NCI-H2081 treated with DMSO at 0.1 percent for 48 hours (cell line): ENCODE measurements around the gene BPIFB2.

Source experiments
- DNase-seq: peaks from one replicate; lab custom pipeline; 2025; lab: John Stamatoyannopoulos, UW

Gene BPIFB2

DNA sequence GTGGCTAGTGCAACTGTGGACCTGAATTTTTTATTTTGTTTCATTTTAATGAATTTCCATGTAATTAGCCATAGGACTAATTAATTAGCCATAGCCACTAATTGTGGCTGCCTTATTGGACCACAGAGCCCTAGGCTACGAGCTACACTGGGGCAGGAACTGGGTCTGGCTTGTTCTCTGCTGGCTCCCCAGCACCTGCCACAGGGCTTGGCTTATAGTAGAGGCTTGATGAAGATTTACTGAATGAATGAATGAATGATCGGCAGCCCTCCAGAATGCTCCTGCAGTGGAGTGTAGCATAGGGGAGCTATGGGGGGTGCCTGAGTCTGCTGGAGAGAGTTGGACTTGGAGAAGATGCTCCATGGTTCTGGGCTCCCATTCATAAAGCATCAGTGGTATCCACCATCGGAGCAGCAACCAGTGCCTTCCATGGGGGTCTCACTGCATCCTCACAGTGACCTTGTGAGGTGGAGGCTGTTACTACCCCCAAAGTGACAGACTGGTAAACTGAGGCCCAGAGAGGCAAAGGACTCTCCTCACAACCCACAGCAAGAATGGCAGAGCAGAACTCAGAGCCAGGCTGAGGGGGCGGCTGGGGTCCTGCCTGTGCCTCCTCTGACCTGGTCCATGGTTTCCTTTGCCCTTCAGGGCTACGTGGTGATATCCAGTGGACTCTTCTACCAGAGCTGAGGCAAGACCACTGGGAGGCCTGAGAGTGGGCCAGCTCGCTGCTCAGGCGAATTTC is 15.4 kb downstream of the BPIFB2 start:
- DNase-seq: no peak

DNA sequence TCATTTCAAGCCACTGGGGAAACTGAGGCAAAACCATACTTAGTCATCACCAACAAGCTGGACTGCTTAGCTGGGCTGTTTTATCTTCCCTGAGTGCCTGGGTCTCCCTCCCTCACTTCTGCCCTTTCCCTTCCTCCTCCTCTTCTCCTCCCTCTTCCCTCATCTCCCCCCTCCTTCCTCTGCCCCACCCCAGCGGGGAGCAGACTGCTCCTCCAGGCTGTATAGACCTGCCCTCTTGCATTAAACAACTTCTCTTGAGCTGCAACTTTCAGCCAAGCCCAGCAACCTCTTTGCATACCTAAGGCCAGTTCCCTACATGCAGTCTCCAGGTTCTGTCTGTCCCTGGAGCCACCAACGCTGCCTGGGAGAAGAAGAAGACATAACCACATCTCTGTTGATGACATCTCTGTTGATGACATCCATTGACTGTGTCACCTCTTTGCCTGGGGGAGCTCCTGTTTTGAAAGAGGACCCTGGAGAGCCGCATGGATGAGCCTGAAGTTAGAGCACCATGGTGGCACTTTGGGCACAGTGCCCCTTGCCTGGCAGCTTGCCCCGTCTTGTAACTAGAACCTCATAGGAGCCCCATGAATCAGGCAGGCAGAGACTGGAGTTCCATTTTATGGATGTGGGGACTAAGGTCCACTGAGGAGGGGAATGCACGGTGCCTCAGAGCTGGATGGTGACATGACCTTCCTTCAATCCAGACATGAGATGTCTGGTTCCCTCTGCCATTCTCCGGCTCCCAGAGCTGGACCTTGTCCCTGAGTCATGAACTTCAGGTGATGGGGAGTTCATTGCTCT is 16.1 kb downstream of the BPIFB2 start:
- DNase-seq: no peak

GRCh38 chr20:33024243-33024560 is 16.7 kb downstream of the BPIFB2 start:
- no peak for DNase-seq

DNA sequence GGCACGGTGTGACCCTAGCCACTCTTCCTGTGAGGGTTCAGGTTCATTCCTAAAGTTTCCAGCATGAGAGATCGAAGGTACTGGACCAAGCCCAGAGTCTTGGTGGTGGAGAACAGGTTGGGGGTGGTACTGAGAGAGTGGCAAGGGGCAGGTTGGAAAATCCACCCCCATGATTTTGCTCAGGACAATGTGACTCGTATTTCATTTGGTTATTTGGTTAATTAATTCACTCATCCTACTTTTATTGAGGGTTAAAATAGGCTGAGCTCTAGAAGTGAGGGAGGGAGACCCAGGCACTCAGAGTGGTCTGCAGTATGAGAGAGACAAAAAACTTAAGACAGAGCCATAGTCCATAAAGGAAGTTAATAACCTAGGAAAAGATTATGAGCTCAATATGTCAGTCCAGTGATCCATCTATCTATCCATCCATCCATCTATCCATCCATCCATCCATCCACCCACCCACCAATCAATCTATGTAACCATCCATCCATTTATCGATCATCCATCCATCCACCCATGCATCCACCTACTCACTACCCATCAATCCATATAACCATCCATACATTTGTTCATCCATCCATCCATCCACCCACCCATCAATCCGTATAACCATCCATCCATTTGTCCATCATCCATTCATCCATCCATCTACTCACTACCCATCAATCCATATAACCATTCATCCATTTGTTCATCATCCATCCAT is 17.3 kb downstream of the BPIFB2 start:
- DNase-seq: no peak

DNA sequence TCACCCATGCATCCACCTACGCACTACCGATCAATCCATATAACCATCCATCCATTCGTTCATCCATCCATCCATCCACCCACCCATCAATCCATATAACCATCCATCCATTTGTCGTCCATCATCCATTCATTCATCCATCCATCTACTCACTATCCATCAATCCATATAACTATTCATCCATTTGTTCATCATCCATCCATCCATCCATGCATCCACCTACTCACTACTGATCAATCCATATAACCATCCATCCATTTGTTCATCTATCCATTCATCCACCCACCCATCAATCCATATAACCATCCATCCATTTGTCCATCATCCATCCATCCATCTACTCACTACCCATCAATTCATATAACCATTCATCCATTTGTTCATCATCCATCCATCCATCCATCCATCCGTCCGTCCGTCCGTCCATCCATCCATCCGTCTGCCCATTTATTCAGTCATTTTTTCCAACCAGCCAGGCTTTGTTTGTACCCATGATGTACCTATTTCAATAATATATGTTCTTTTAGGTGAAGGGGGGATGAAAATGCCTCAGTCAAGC is 17.9 kb downstream of the BPIFB2 start:
- DNase-seq: no peak

DNA sequence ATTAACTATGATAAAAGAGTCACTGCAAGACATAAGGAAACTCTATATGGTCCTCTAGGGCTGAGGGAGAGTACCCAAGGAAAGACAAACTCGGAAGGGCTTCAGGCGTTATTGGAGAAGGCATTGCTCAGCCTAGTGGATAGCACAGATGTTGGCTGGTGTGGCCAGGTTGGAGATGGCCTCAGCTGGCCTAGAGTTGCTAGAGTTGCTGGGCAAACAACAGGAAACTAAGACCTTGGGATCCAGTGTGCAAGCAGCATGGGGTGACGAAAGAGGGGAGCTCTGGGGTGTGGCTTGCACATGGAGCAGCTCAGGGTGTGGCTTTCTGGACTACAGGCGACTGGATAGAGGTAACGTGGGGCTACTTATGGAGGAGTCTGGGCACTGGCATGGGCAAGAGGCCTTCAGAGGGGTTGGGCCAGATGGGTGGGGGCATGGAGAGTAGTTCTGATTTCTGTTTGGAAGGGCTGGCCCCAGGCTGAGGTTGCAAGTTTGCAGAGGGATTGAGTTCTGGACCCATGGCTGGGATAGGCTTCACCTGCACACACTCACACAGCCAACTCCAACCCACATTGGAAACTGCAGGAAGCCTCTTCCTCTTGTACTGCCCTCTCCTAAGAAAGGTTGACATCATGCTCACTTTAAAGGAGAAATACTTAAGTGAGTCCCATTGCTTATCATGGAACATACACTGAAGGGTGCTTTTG is 18.7 kb downstream of the BPIFB2 start:
- DNase-seq: no peak

GRCh38 chr20:33026779-33027759 is 19.6 kb downstream of the BPIFB2 start:
- no peak for DNase-seq

DNA sequence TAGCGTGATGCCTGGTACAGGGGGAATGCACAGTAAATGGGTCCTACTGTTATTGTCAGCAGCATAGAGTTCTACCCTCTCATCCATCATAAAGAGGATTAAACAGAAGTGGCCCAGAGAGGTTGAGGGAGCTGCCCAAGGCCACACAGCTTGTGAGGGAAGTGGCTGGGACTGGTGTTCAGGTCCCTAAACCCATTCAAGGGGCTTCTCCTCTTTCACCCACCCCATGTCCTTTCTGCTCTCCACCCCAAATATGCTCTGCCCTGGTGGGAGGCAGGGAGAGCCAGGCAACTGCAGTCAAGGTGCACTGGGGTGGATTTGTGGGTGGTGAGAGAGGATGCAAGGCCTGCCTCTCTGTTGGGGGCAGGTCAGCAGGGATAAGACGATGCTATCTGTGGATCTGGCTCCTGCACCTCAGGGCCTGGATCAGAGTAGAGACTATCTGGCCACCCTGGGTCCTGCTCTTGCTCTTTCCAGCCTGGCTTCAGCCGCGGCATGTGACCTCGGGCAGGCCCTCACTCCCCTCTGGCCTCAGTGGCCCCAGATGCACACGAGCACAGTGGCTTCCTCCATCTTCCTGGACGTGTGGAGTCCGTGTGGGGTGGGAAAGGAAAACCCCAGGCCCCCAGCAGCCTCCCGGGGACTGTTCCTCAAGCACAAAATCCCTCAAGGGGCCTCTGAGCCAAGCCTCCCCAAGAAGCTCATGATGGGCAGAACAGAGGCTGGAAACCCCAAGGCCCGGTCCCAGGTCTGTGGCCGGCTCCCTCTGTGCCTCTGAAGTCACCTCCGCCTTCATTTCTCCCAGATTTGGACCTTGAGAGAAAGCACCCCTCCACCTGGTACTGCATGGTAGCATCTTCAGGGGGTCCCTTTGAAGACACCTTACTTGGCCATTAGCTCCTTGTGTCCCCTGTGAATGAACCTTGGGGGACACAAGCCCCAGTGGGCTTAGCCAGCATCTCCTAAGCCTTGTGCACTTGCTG is 20.6 kb downstream of the BPIFB2 start:
- DNase-seq: no peak

DNA sequence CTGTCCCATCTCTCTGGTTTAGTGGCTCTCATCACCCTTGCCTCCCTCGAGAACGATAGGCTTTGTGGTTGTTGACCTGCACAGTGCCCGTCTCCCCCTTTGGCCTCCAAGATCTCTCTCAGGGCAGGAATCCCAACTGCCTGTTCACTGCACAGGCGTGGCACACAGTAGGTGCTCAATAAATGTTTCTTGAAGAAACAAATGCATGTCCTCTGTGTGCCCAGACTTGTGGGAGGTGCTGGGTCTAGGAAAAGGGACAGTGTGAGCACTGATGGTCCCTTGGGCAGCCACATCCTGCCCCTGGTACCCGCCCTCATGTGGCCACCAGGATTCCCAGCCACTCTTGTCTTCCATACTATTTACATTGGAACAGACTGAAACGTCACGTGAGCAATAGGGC is 21.4 kb downstream of the BPIFB2 start:
- DNase-seq: no peak

- no peak for DNase-seq
Observed at GRCh38 chr20:33030076-33030475, 22.6 kb downstream of the BPIFB2 start.

DNA sequence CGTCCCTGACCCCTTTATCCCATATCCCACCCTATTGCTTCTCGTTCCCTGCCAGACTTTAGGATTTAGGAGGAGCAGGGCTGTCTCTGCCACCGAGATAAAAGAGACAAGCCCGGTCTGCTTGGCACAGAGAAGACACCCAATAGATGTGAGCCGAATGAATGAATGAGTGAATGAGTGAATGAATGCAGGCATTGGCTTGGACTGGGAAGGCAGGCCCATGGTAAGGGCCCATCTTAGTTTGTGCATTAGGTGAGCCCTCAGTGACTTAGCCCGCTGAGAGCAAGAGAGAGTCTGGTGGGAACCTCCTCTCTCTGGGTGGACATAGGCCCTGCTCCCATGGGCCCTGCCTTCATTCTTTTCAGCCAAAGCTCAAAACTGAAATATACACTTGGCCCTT is 23.1 kb downstream of the BPIFB2 start:
- DNase-seq: no peak

DNA sequence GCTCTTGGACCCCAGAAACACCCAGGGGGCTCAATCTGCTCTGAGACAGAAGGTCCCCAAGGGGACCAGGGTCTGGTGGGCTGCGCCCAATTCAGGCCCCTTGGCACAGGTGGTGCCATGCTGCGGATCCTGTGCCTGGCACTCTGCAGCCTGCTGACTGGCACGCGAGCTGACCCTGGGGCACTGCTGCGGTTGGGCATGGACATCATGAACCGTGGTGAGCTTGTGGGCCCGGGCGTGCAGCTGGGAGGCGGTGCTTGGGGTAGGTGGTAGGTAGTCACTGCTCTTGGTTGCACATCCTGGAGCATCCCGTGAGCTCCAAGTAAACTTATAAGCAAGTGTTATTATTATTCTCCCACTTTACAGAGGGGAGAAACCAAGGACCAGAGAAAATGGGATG is 24.0 kb downstream of the BPIFB2 start, which contains the start of gene BPIFB6:
TSS of gene BPIFB6 (plus strand) at position 118 of the 400 bp plus-strand sequence. CDS start at position 118, 0 bp downstream.
- DNase-seq: no peak

DNA sequence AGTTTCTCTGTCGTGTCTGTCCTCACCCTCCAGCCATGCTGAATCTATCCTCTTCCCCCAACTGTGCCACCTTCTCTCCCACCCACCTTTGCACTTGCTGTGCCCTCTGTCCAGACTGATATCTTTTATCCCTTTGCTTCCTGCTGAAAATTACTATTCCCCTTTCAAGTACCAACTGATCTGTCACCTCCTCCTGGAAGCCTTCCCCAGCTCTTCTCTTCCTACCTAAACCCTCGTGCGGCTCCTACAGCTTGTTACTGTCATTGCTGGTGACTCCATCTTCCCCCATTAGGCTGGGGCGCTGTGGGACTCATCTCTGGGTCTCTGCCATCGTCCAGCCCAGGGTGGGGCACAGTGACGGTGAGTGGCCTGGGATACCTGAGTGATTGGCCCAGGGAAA is 25.1 kb downstream of the BPIFB2 start:
- no peak for DNase-seq

- no peak for DNase-seq
Observed at GRCh38 chr20:33033381-33033780, 25.9 kb downstream of the BPIFB2 start.

DNA sequence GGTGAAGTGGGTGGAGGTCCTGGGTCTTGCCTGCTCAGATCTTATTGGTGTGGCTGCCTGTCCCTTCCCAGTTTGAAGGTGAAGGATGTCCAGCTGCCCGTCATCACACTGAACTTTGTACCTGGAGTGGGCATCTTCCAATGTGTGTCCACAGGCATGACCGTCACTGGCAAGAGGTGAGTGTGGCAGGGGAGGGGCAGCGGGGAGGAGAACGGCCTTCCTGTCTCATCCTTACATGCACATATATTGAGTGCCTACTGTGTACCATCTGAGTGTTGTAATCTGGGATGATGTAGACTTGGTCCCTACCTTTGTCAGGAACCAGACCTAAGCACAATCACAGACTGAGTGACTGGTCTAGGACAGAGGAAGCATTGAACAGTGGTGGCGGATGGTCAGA is 26.6 kb downstream of the BPIFB2 start:
- DNase-seq: no peak

DNA sequence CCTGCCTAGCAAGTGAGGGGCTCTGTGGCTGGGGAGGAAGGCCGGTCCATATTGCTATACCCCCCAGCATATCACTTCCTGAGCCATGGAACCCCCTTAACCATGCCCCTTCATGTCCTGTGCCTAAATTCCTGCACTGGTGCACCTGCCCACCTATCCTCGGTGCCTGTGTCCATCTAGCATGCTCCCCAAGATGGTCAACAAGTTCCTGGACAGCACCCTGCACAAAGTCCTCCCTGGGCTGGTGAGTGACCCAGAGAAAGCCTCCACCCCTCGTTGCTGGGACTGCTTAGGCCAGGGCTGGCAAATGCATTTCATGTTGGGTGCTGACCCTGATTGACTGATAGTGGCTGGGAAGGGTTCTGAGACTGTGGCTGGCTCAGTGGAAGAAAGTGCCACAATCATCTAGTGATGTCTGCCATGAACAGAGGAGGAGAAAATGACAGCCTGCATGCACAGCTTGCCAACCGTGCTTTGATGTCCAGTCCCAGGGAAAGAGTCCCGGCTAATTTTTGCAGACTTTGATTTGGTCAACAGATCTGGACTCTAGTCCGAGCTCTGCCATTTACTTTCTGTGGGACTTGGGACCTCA is 27.5 kb downstream of the BPIFB2 start:
- DNase-seq: no peak

- DNase-seq: no peak
Observed at GRCh38 chr20:33037456-33037855, 30.0 kb downstream of the BPIFB2 start.

- no peak for DNase-seq
Observed at GRCh38 chr20:33038243-33038642, 30.7 kb downstream of the BPIFB2 start.

- no peak for DNase-seq
Observed at GRCh38 chr20:33042430-33042829, 34.9 kb downstream of the BPIFB2 start.
